H1 (cell line): ENCODE results near the gene SPOCK1. TPM values are rescaled to one million over a fixed set of nuclear protein-coding genes. Genes with fewer than 3 reads are reported as not detected.

ENCODE experiments used
- CTCF ChIA-PET: fragments of 300-600 bp; sonication (Branson Sonifier 250); formaldehyde crosslinking; loops from one replicate; lab custom pipeline; 2021; ENCODE audit not compliant: partially characterized antibody; lab: Charles Lee
- POLR2A ChIA-PET: fragments of 300-600 bp; sonication (Branson Sonifier 250); formaldehyde crosslinking; loops from one replicate; lab custom pipeline; 2021; ENCODE audit warnings: inconsistent platforms; ENCODE audit not compliant: partially characterized antibody; lab: Charles Lee
- DNase-seq, 2 experiments: peaks; one replicate each; pipeline versions ENCODE4 v3.0.0 to v3.0.0-alpha.2; 2010 to 2022; ENCODE audit warnings: low spot score in 2 of 2, low read depth in 1 of 2, mixed read lengths in 1 of 2
- FAIRE-seq: peaks from 2 replicates; lab custom pipeline; 2011; peaks lifted over from hg19 to GRCh38; lab: Jason Lieb, UNC
- H2AFZ ChIP-seq: 2 replicates; pipeline ENCODE4 v1.8.1; 2012; ENCODE audit warnings: low read length, inconsistent platforms
- H2AK5ac ChIP-seq: 2 replicates; pipeline ENCODE4 v1.6.1; 2013; ENCODE audit warnings: low read depth, low read length
- H2BK120ac ChIP-seq: replicated peaks from 2 replicates; pipeline ENCODE3; 2013; ENCODE audit warnings: low read depth, low read length, inconsistent platforms
- H2BK12ac ChIP-seq: 2 replicates; pipeline ENCODE4 v1.6.1; 2013; ENCODE audit warnings: low read depth, low read length
- H2BK15ac ChIP-seq: 2 replicates; pipeline ENCODE4 v1.6.1; 2013; ENCODE audit warnings: low read length
- H2BK20ac ChIP-seq: 2 replicates; pipeline ENCODE4 v1.6.1; 2013; ENCODE audit warnings: low read length
- H2BK5ac ChIP-seq: 2 replicates; pipeline ENCODE4 v1.6.1; 2013; ENCODE audit warnings: low read depth, low read length
- H3K14ac ChIP-seq: 2 replicates; pipeline ENCODE4 v1.6.1; 2013; ENCODE audit warnings: inconsistent platforms; ENCODE audit not compliant: insufficient read length
- H3K18ac ChIP-seq: 2 replicates; pipeline ENCODE4 v1.6.1; 2013; ENCODE audit warnings: low read length; ENCODE audit errors: extremely low read depth
- H3K23ac ChIP-seq: 2 replicates; pipeline ENCODE4 v1.6.1; 2013; ENCODE audit warnings: inconsistent platforms; ENCODE audit not compliant: insufficient read length
- H3K23me2 ChIP-seq: 2 replicates; pipeline ENCODE4 v1.6.1; 2013; ENCODE audit warnings: low read depth, low read length
- H3K27ac ChIP-seq: 2 replicates; pipeline ENCODE4 v1.6.1; 2011; ENCODE audit warnings: low read depth, low read length, inconsistent platforms
- H3K27me3 ChIP-seq, 4 experiments: replicated peaks in 1 of 4; 1 replicate in 1 of 4; 2 replicates in 3 of 4; pipeline versions ENCODE4 v1.6.1 to v1.8.1; 2011 to 2013; ENCODE audit warnings: low read length in 3 of 4, mild to moderate bottlenecking in 3 of 4, inconsistent platforms in 2 of 4, mixed read lengths in 2 of 4, moderate library complexity in 1 of 4; ENCODE audit not compliant: control insufficient read depth in 3 of 4, insufficient read depth in 3 of 4; ENCODE audit errors: extremely low read depth in 1 of 4
- H3K36me3 ChIP-seq, 4 experiments: 2 replicates each; pipeline versions ENCODE4 v1.6.1 to v1.8.1; 2011 to 2013; ENCODE audit warnings: mild to moderate bottlenecking in 4 of 4, low read length in 3 of 4, moderate library complexity in 2 of 4, control low read depth in 1 of 4, inconsistent platforms in 1 of 4; ENCODE audit not compliant: insufficient read depth in 4 of 4, control insufficient read depth in 2 of 4
- H3K4ac ChIP-seq: replicated peaks from 2 replicates; pipeline ENCODE3; 2013; ENCODE audit warnings: low read length, low read depth, mixed read lengths, inconsistent platforms; ENCODE audit not compliant: insufficient read length
- H3K4me1 ChIP-seq, 4 experiments: replicated peaks in 1 of 4; 1 replicate in 1 of 4; 2 replicates in 3 of 4; pipeline versions ENCODE4 v1.6.1 to v1.8.1; 2011 to 2013; ENCODE audit warnings: low read length in 3 of 4, inconsistent platforms in 2 of 4, mixed read lengths in 1 of 4; ENCODE audit not compliant: insufficient read depth in 4 of 4, control insufficient read depth in 3 of 4
- H3K4me2 ChIP-seq, 2 experiments: 2 replicates each; pipeline versions ENCODE4 v1.6.1 to v1.8.1; 2011 to 2013; ENCODE audit warnings: low read depth in 2 of 2, low read length in 2 of 2, control low read depth in 1 of 2, inconsistent platforms in 1 of 2, mild to moderate bottlenecking in 1 of 2; ENCODE audit not compliant: insufficient read depth in 1 of 2
- H3K4me3 ChIP-seq, 4 experiments: fragments of 200-600, 300-600 bp in 1 of 4; sonication (generic), shearing (Covaris generic), sonication (Bioruptor Twin) in 1 of 4; 2 replicates each; pipeline versions ENCODE4 v1.5.1 to v1.8.1; 2011 to 2016; ENCODE audit warnings: low read length in 4 of 4, low read depth in 3 of 4, control low read depth in 2 of 4, inconsistent platforms in 2 of 4, mild to moderate bottlenecking in 2 of 4, mixed read lengths in 1 of 4, moderate library complexity in 1 of 4; ENCODE audit not compliant: insufficient read depth in 2 of 4; ENCODE audit errors: extremely low read depth in 1 of 4
- H3K56ac ChIP-seq: replicated peaks from 2 replicates; pipeline ENCODE3; 2013; ENCODE audit warnings: low read depth, mild to moderate bottlenecking, mixed read lengths, low read length, inconsistent platforms; ENCODE audit not compliant: insufficient read length
- H3K79me1 ChIP-seq: 2 replicates; pipeline ENCODE4 v1.6.1; 2013; ENCODE audit warnings: low read depth, low read length, control low read depth
- H3K79me2 ChIP-seq, 2 experiments: 2 replicates each; pipeline versions ENCODE4 v1.6.1 to v1.8.1; 2012 to 2013; ENCODE audit warnings: low read length in 2 of 2, mild to moderate bottlenecking in 2 of 2, inconsistent platforms in 1 of 2; ENCODE audit not compliant: insufficient read depth in 2 of 2, control insufficient read depth in 1 of 2
- H3K9ac ChIP-seq, 4 experiments: replicated peaks in 1 of 4; 1 replicate in 1 of 4; 2 replicates in 3 of 4; pipeline versions ENCODE4 v1.6.1 to v1.8.1; 2011 to 2013; ENCODE audit warnings: low read depth in 3 of 4, low read length in 3 of 4, control low read depth in 2 of 4, mild to moderate bottlenecking in 2 of 4, moderate library complexity in 2 of 4, inconsistent platforms in 1 of 4; ENCODE audit errors: extremely low read depth in 1 of 4
- H3K9me3 ChIP-seq, 2 experiments: 2 replicates each; pipeline versions ENCODE4 v1.6.1 to v1.8.1; 2012 to 2013; ENCODE audit warnings: mild to moderate bottlenecking in 2 of 2, moderate library complexity in 2 of 2, control low read depth in 1 of 2, inconsistent platforms in 1 of 2, low read depth in 1 of 2, low read length in 1 of 2, mixed read lengths in 1 of 2; ENCODE audit not compliant: insufficient read depth in 2 of 2
- H4K20me1 ChIP-seq, 2 experiments: replicated peaks in 1 of 2; 2 replicates each; pipeline versions ENCODE3 to v1.8.1; 2011 to 2013; ENCODE audit warnings: inconsistent platforms in 2 of 2, low read length in 2 of 2, mild to moderate bottlenecking in 1 of 2; ENCODE audit not compliant: insufficient read depth in 2 of 2, control insufficient read depth in 1 of 2
- H4K5ac ChIP-seq: 2 replicates; pipeline ENCODE4 v1.6.1; 2013; ENCODE audit warnings: low read length, low read depth, mixed read lengths, inconsistent platforms; ENCODE audit not compliant: insufficient read length
- H4K8ac ChIP-seq: 2 replicates; pipeline ENCODE4 v1.8.0; 2013; ENCODE audit warnings: mild to moderate bottlenecking, moderate library complexity, low read length, inconsistent platforms; ENCODE audit not compliant: insufficient read depth; ENCODE audit errors: extremely low read depth
- H4K91ac ChIP-seq: replicated peaks from 2 replicates; pipeline ENCODE3; 2013; ENCODE audit warnings: low read length, mixed read lengths, inconsistent platforms; ENCODE audit not compliant: insufficient read length
- BRCA1 ChIP-seq: IDR thresholded peaks from 2 replicates; pipeline ENCODE4 v1.6.1; 2012; ENCODE audit warnings: low read depth, low read length, improper control_type of control experiment
- CBX8 ChIP-seq: fragments of 300-800, 300-1000 bp; sonication (generic); IDR thresholded peaks from 2 replicates; pipeline ENCODE4 v1.7.1; 2016; ENCODE audit warnings: low read depth, low read length, borderline replicate concordance
- KDM4A ChIP-seq: IDR thresholded peaks from one replicate; pipeline ENCODE4 v1.7.1; 2012; ENCODE audit warnings: low read depth, mild to moderate bottlenecking, moderate library complexity, low read length, inconsistent platforms; ENCODE audit not compliant: severe bottlenecking
- POLR2AphosphoS5 ChIP-seq: IDR thresholded peaks from 2 replicates; pipeline ENCODE4 v1.6.1; 2011; ENCODE audit warnings: low read depth, low read length
- POU5F1 ChIP-seq: IDR thresholded peaks from 2 replicates; pipeline ENCODE4 v1.6.1; 2011; ENCODE audit warnings: low read depth, mild to moderate bottlenecking, low read length, moderate library complexity
- SIN3A ChIP-seq, 2 experiments: IDR thresholded peaks in 1 of 2; conservative IDR thresholded peaks in 1 of 2; 2 replicates each; pipeline ENCODE4 v1.6.1; 2011 to 2012; ENCODE audit warnings: low read length in 2 of 2, improper control_type of control experiment in 1 of 2, low read depth in 1 of 2, mild to moderate bottlenecking in 1 of 2
- SIX5 ChIP-seq: IDR thresholded peaks from 2 replicates; pipeline ENCODE4 v1.6.1; 2011; ENCODE audit warnings: mild to moderate bottlenecking, low read depth, low read length
- SRF ChIP-seq: IDR thresholded peaks from 2 replicates; pipeline ENCODE4 v1.6.1; 2011; ENCODE audit warnings: mild to moderate bottlenecking, low read depth, low read length, moderate library complexity
- TAF7 ChIP-seq: optimal IDR thresholded peaks from 2 replicates; pipeline ENCODE3; 2011; ENCODE audit warnings: low read depth, mild to moderate bottlenecking, inconsistent platforms, low read length, moderate library complexity, borderline replicate concordance
- TEAD4 ChIP-seq: IDR thresholded peaks from 2 replicates; pipeline ENCODE4 v1.6.1; 2012; ENCODE audit warnings: low read depth, low read length, inconsistent platforms, mixed read lengths
- WGBS, 2 experiments: shearing (Covaris generic) in 1 of 2; methylation state at CpG; one replicate each; pipeline versions ENCODE4 v1.1.6 to v1.1.7; 2013 to 2015; ENCODE audit warnings: low lambda C conversion rate in 2 of 2, mixed read lengths in 2 of 2, inconsistent platforms in 1 of 2, low coverage in 1 of 2, missing lambda C conversion rate in 1 of 2; ENCODE audit not compliant: insufficient replicate concordance in 2 of 2, insufficient coverage in 1 of 2, insufficient read length in 1 of 2; ENCODE audit errors: extremely low coverage in 1 of 2, missing lambda C conversion rate in 1 of 2; 5-methylcytosine and 5-hydroxymethylcytosine counted together
- polyA plus RNA-seq, 7 experiments: library from polyadenylated mRNA; depleted of rRNA in 3 of 7; stranded (reverse) in 5 of 7; unstranded in 2 of 7; fragments of >200 nt in 5 of 7; fragments of 200-250 nt in 2 of 7; gene quantifications; 1 replicate in 5 of 7; 2 replicates in 1 of 7; 4 replicates in 1 of 7; pipeline versions ENCODE4 v1.2.1 to v1.2.3, GENCODE V29; 2011 to 2013; ENCODE audit warnings: missing spikeins in 2 of 7, mixed read lengths in 2 of 7
- total RNA-seq: library from RNA; stranded (reverse); fragmentation: NEBNext Ultra II Directional; extraction: Animal tissue kit (Norgen Biotek cat#: 25700); gene quantifications from 2 replicates; pipeline ENCODE4 v1.2.1, GENCODE V29; 2021
- TF ChIP-seq, protein P1 (sequence below): IDR thresholded peaks from 2 replicates; pipeline ENCODE4 v1.6.1; 2011; ENCODE audit warnings: low read depth, mild to moderate bottlenecking, low read length; ENCODE audit not compliant: insufficient read depth
- TF ChIP-seq, protein P2 (sequence below): IDR thresholded peaks from 2 replicates; pipeline ENCODE4 v1.6.1; 2012; ENCODE audit warnings: low read length, inconsistent platforms

Gene SPOCK1
- total and polyA plus RNA-seq, 2 of the 8 experiments (the other 6 are each of a cell fraction or from before 2014, with no cell fraction given) = 6.9 to 18.1 TPM

- Histone ChIP-seq H3K4me2 (no peak overlapping the region), H3K79me1 (0 out of 2 replicates have a peak, but pooled peaks cover 2% of the 10 kb centered on the region), H3K23ac (no peak overlapping the region), H4K8ac (no peak overlapping the region), H3K4me1 (peaks cover 0 to 2% (median 0%) of the 10 kb centered on the region in 4 experiments; a peak in 2 of 7 replicates), H3K79me2 (no peaks in the 10 kb centered on the region), H2BK12ac (no peak overlapping the region), H2AFZ (no peak overlapping the region), H3K36me3 (no peaks in the 10 kb centered on the region), H2BK20ac (no peak overlapping the region), H3K9ac (no peak overlapping the region), H4K20me1 (no peaks in the 10 kb centered on the region), H3K18ac (no peak overlapping the region), H3K14ac (no peak overlapping the region), H3K4ac (no peak overlapping the region), H3K4me3 (no peak overlapping the region), H3K27ac (no peak overlapping the region), H3K9me3 (no peaks in the 10 kb centered on the region), H4K91ac (no peak overlapping the region), H4K5ac (no peak overlapping the region), H3K56ac (no peak overlapping the region), H3K27me3 (no peaks in the 10 kb centered on the region; a peak in 1 of 7 replicates), H2BK15ac (no peak overlapping the region; the same call in 1 of the 2 replicates), H2BK120ac (no peak overlapping the region), H2BK5ac (no peak overlapping the region), H3K23me2 (no peaks in the 10 kb centered on the region), H2AK5ac (no peak overlapping the region)
- CTCF ChIA-PET = interaction anchor here (1.1 kb wide), 1 partner anchor 42 kb away, joined by 4 read pairs; no protein-coding TSS in a partner anchor
- DNase-seq (no peak), FAIRE-seq (no peak)
- 86% methylated on average over 5 of the region's 5 CpGs; no CpG with 5 or more reads in 1 of the 2 experiments for WGBS, 2 experiments
- POLR2A ChIA-PET = no interaction called here
- TF ChIP-seq SRF (no peak), POU5F1 (no peak), TAF7 (no peak), CBX8 (no peak), SIX5 (no peak), KDM4A (no peak), SIN3A (conservative IDR thresholded peaks at IDR 0.05 in 1 of 2, IDR thresholded peaks at IDR 0.05 in 1 of 2; ENCODE audit: low read depth in 1 of 2, low read length in 2 of 2) (no peak), POLR2AphosphoS5 (no peak), BRCA1 (no peak), TEAD4 (no peak)
- TF ChIP-seq, protein P1, sequence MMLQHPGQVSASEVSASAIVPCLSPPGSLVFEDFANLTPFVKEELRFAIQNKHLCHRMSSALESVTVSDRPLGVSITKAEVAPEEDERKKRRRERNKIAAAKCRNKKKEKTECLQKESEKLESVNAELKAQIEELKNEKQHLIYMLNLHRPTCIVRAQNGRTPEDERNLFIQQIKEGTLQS = no peak
- TF ChIP-seq, protein P2, sequence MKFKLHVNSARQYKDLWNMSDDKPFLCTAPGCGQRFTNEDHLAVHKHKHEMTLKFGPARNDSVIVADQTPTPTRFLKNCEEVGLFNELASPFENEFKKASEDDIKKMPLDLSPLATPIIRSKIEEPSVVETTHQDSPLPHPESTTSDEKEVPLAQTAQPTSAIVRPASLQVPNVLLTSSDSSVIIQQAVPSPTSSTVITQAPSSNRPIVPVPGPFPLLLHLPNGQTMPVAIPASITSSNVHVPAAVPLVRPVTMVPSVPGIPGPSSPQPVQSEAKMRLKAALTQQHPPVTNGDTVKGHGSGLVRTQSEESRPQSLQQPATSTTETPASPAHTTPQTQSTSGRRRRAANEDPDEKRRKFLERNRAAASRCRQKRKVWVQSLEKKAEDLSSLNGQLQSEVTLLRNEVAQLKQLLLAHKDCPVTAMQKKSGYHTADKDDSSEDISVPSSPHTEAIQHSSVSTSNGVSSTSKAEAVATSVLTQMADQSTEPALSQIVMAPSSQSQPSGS = no peak
Observed at GRCh38 chr5:137303509-137303908, 195.6 kb downstream of the SPOCK1 start.
